Glomerular visceral epithelial cell (primary cell): ENCODE data around the gene ENDOU.
A peak's percentile ranks its signal among the peaks of the same experiment; 100 is the strongest.

ENCODE experiments used
- DNase-seq: peaks from one replicate; pipeline ENCODE4 v3.0.0-alpha.2; 2016; ENCODE audit errors: extremely low spot score

ENDOU gene, protein sequence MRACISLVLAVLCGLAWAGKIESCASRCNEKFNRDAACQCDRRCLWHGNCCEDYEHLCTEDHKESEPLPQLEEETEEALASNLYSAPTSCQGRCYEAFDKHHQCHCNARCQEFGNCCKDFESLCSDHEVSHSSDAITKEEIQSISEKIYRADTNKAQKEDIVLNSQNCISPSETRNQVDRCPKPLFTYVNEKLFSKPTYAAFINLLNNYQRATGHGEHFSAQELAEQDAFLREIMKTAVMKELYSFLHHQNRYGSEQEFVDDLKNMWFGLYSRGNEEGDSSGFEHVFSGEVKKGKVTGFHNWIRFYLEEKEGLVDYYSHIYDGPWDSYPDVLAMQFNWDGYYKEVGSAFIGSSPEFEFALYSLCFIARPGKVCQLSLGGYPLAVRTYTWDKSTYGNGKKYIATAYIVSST

DNA sequence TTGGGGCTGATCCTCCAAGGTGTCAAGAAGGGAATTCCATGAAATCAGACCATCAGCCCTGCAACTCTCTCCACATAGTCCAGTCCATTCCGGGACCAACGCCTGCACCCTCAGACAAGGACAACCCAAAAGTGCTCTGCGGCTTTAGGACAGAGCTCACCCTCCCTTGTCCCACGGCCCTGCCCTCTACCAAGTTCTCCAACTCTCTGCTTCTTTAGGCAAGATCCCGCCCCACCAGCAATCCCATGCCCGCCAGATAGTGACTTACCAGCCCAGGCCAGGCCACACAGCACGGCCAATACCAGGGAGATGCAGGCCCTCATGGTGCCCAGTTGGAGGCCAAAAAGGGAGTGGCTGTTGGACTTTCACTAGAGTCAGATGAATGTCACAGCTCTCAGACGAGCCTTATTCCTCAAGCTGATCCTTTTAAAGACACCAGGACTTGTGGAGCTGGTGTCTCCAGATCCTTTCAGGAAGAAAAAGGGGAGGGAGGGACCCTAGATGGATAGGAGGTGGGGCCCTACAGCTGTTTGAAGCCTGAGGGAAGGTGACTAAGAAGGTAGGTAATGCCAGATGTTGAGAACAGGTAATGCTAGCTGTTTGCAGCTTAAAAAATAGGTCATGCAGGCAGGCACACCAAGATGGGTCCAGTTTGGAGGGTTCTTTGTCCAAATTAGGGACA is at the start of gene ENDOU:
ENDOU (minus strand) TSS at position 400 of the 682 bp plus-strand sequence; CDS start at position 323, 77 bp downstream.
- DNase-seq: no peak

DNA sequence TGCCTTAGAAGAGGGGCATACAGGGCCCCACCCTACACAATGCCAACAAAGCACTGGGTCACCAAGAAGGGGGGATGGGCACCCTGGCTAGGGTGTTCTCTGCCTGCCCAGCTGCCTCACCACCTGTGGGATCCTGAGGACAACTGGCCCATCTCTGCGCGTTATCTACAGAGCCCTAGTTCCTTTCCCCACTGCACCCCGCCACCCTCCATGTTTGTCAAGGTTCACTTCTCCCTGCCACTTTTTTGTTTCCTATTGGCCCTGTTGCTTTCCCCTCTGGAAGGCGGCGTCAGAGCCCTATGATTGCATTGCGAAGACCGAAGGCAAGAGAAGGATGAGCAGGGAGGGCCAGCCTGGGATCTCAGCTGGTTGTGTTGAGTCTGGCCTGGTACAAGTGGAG is 49.4 kb upstream of the ENDOU start:
- DNase-seq: no peak

DNA sequence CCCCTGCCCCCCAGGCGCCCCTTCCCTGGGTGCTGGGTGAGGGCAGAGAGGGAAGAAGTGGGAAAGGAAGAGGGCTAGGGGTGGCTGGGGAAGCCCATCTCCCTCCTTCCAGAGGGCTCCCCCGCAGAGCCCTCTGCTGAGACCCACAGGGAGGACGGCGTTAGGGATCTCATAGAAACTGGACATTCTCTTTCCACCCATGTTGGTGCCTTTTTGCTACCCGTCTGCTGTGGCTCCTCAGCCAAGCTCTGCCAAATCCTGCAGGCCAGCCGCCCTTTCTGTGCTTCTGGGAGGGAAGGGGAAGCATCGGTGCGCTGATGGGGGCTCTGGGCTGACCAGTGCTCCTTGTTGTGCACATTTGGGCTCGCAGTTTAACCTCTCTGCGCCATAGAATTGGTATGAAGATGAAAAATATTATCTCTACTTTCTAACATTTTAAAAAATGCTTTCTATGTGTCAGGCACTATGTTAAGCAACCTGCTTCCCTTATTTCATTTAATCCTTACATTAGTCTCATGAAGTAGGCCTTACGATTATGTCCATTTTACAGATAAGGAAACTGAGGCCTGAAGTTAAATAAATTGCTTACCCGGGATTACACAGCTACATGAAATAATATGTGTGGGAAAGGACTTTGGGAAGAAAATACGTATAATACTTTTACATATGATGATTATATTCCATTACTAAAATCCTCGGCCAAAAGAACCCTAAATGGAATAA is 48.7 kb upstream of the ENDOU start:
- DNase-seq: no peak

DNA sequence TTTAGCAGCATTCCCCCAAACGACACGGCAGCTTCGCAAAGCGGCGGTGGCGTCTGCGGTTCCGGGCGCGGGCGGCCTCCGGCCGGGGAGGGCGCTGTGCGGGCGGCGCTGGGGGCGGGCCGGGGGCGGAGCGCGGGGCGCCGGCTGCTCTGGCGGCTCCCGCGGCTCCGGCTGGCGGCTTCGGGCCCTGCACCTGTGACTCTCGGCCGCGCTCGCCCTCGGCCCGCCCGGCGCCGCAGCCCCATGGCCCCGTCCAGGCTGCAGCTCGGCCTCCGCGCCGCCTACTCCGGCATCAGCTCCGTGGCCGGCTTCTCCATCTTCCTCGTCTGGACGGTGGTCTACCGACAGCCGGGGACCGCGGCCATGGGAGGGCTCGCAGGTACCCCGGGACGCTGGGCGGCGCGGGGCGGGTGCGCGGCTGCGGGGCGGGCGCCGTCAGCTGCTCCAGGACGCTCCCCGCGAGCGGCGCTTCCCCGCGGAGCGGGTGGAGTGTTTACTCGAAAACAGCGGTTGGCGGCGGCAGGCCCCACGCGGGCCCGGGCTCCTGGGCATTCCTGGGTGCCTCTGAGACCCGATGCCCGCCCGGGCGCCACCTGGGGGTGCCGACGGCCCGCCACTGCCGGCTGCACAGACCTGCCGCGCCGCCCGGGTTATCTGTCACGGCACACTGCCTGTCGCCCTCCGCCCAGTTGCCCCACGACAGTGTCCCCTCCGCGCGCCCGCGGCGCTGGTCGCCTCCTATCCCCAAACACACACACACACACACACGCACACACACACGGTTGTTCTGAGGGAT is 48.0 kb upstream of the ENDOU start, which contains the start of gene SLC48A1:
SLC48A1 (plus strand) TSS at position 177 of the 796 bp plus-strand sequence; CDS start at position 244, 67 bp downstream.
- DNase-seq: peak; percentile 73

DNA sequence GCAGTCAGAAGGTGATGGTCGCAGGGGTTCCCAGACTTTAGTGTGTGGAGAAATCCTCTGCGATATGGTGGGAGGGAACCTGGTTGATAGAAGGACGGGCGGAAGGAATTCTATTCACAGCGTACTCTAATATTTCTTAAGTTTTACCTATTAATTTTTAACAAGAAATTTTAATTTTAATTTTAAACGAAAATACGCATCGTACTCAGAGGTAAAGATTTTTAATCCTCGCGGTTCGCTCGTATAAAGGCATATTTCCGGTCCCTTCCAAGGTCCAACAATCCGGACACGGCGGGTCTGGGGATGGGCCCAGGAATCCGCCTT is 47.4 kb upstream of the ENDOU start:
- DNase-seq: no peak

DNA sequence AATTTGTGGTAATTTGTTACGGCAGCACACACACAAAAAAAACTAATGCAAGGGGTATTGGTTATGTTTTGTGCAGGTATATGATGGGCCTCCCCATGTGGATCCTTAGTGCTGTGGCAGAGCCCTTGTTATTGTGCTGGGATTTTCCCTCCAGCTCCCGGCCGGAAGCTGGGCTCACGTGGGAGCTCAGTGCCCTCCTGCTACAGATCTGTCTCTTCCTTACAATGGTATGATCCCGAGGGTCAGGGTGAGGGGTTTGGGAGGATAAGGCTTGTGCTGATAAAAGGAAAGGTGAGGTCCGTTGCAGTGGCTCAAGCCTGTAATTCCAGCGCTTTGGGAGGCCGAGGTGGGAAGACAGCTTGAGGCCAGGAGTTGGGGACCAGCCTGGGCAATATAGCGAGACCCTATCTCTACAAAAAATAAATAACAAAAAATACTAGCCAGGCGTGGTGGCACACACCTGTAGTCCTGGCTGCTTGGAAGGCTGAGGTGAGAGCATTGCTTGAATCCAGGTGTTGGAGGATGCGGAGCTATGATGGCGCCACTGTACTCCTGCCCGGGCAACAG is 46.9 kb upstream of the ENDOU start:
- no peak for DNase-seq

DNA sequence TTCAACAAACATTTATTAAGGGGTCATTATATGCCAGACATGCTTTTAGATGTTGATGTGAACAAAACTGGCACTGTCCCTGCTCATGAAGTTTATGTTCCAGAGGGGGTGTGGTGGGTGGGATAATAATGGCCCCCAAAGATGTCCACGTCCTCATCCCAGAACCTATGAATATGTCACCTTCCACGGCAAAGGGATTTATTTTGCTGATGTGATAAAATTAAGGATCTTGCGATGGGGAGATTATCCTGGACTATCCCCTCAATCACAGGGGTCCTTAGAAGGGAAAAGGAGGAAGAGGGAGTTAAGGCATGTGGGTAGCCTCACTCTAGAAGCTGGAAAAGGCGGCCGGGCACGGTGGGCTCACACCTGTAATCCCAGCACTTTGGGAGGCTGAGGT is 46.0 kb upstream of the ENDOU start:
- DNase-seq: no peak

DNA sequence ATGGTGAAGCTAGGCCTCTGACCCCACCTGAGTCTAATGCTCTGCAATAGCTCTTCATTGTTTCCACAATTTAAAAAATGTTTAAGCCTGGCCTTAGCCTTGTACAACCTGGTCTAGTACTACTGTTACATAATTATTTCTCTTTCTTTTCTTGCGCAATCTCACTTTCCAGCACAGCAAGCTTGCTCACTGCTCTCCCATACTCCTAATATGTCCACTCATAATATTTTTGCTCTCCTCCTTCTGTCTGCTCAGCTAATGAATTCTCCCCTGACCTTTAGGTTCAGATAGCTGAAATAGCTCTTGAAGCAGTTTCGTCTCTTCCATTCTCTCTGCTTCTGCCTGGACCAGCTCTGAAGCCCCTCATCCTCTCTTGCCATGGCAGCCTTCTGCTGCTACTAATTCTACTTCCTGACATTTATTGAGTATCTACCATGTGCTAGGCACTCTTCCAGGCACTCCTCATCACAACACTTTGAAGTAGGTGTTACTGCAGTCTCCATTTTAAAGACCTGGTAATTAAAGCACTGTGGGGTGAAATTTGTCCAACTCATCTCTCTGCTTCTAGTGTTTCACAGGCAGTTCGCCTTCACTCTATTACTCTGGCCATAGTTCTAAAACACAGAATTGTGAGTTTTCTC is 44.9 kb upstream of the ENDOU start:
- DNase-seq: no peak

DNA sequence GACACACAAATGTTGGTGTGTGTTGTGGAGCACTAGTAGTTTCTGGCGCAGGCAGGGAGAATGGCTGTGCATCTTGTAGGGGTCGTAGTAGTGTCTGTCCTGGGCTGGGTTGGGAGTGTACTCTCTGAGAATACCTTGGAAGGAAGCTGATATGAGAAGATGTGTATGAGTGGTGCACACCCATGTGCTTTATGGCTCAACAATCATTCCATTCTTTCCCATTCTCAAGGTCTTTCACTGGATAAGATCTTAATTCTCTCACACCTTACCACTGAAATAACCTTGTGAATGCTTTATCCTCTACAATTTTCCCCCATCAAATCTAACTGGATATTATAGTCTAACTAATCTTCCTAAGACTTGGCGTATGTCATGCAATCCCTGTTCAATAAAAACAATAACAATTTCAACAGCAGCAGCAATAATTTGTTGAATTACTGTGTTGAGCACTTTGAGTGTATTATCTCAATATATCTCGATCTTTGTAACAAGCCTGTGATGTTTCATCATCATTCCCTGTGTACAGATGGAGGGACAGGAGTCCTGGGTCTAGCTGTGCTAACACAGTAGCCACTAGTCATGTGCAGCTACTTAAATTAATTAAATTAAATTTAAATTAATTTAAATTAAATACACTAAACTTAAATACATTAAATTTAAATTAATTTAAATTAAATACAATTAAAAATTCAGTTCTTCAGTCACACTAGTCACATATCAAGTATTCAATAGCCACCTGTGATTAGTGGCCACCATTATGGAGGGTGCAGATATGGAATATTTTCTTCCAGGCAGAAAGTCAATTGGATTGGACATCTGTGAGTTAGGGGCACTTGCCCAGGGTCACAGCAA is 44.2 kb upstream of the ENDOU start:
- no peak for DNase-seq

DNA sequence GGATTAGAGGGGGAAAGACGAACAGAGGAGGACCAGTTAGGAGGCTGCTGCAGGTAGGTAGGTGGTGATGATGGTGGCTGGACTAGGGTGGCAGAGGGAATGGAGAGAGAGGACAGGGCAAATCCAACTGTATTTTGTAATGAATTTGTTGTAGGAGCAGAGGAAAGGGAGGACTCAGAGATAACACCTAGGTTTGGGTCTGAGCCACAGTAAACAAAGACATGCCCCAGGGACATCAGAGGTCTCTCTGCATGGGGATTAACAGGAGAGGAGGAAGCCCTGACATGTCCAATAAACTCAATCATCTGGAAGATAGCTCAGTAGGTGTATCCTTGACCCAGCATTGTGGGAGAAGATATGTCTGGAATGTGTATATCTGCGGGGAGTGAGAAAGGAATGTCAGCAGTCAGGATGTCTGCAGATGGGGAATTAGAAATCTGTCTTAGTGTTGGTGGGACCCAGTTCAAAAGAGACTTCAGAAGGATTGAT is 43.1 kb upstream of the ENDOU start:
- DNase-seq: peak; percentile 92

DNA sequence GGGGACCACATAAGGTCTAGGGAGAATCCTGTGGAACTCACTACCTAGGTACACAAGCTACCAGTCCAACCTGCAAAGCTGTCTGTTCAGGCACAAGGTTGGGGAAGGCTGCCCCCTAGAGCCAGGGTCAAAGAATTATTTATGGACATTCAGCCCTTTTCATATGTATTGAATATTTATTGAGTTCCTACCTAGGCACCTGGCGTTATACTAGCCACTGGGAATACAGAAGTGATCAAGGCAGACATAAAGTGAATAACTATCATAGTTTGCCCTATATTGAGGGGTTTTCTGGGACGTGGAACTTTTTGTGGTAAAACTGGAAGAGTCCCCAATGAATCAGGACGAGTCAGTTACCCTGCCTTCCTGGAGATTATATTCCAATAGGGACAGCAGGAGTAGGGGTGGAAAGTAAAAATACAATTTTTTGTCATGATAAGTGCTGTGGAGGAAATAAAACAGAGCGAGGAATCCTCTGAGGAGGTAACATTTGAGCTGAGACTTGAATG is 42.0 kb upstream of the ENDOU start:
- peak; percentile 48 for DNase-seq

DNA sequence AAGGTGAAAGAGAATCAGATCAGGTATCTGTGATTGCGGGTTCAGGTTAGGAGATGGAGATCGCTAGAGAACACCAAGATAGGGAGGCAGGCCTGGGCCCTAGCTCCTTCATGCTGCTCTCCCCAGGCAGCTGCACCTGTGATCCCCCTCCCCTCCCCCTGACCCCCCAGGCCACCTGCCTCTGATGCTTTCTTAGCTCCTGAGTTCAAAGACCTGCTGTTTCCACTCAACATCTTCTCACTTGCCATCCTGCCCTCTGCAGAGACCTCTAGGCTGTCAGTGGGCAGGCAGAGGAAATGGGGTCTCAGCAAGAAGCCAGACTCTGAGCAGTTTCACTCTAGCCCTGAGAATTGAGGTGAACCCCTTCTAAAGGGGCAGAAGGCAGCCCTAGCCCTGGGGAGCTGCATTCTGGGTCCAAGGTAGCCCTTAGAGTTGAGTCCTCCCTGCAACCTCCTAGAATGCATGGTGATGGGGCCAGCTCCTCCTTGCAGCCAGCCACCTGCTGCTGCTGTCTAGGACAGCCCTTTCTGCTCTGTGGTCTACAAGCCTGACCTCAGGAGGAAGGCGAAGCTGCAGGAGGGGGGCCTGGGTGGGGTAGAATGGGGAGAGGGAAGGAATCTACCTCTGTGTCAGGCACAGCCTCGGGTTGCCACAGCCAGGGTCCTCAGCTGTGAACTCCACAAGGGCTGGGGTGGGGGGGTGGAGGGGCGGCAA is 41.4 kb upstream of the ENDOU start:
- no peak for DNase-seq

DNA sequence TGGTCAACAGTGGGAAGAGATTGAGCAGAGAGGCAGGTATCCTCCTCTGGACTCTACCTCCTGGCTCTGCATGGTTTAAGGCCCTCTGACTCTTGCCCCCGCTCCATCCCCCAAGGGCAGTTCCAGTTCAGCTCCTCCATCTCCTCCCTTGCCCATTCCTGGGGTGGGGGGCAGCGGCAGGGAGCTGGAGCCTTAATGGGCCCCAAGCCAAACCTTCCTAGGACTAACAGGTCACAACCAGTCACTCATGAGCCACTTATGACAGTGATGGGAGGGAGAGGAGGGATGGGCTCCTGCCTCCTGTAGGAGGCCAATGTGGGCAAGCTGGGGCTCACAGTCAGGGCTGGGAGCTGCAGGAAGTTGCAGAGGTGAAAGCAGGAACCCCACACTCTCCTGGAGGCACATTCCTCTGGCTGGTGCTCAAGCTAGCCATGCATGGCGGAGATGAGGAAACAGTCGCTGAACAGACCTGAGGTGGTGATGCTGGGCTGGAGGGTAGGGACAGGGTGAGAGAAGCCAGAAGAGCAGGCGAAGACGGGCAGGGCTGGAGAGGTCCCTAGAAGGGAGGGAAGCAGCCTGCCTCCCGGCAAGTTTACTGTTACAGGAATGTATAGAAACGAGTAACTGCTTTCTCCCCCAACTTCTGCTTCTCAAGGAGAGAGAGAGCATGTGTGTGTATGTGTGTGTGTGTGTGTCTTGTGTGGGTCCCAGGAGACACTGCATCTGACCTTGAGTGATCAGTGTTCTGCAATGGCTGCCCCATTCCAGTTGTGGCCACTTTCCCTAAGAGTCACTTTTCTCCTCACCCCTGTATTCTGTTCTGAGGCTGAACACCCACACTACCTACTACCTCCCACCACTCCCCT is 38.4 kb upstream of the ENDOU start:
- peak; percentile 97 for DNase-seq

DNA sequence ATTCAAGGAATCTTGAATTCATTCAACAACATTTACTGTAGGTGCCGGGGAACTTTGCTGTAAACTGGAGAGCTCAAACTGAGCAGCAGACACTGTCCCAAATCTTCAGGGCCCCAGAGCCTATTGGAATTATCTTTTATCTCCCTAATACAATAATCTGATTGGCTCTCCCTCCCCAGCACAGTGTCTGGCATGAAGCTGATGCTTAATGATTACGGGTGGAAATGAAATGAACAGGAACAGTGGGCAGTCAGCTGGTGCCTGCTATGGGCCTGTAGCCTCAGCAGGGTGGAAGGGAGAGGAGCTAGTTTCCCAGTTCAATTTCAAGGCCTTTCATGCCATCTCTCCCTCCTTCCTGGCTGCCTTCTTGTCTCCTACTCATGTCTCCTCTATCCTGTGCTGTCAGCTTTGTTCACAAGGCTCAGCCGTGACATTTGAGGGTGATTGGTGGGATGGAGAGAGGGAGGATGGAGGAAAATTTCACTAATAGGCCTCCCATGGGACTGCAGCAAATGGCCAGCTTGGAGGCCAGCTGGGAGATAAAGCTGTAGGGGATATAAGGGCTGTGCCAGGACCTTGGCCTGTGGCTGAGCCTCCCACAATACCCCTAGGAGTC is 37.7 kb upstream of the ENDOU start:
- DNase-seq: no peak

DNA sequence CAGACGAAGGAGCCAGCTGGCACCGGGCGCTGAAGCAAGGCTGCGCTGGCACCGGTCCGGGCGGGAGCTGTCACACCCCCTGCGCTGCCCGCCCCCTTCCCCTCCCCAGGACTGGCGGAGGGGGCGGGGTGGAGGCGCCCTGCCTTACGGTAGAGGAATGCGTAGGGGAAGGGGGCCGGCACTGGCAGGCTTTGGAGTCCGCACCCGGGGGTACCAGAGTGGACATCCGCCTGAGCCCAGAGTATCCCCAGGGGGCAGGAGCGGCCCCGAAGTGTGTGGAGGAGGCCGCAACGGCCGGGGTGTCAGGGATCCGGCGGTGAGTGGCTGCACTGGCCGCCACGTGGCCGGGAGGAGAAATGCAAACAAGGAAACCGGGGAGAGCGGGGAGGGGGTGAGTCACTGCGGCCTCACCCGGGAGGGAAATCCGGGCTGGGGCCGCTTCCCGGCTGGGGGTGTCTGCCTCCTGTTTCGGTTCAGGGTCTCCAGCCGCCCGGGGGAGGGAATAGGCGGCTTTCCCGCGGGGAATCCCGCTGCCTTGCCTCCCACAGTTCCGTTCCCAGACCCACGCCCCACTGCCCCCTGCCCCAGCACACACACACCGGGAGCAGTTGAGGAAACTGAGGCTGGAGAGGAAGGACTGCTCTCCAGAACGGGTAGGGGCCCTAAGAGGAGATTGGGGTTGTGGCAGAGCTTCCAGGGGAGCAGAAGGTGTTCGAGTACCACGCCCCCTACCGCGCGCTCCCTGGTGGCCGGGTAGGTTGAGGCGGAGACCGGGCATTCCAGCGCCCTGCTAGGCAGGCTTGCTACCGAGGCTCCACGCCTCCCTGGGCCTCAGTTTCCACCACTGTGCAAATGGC is 33.8 kb upstream of the ENDOU start, which contains the start of gene RAPGEF3:
RAPGEF3 (minus strand) TSS at position 47 of the 857 bp plus-strand sequence. CDS start 324 bp downstream, outside the sequence.
- peak; percentile 93 for DNase-seq

DNA sequence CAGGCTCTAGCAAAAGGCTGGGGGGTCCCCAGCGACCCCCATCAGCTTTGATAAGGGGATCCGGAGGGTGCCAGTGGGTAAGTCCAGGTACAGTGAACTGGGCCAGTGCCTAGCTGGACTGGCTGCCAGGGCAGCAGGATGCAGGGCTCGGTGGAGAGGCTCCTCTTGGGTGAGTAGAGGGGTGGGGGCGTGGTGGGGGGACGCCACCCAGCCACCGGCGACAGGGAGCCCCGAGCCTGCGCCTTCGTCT is 33.2 kb upstream of the ENDOU start:
- no peak for DNase-seq
